K562 (cell line): ENCODE data around the gene DEF6. TPM values are rescaled to one million over a fixed set of nuclear protein-coding genes. Genes with fewer than 3 reads are reported as not detected.

Experiments
- ADNP ChIP-seq: fragments of 200-800 bp; sonication (Bioruptor generic); IDR thresholded peaks from 2 replicates; pipeline ENCODE4 v1.6.1; 2016; ENCODE audit warnings: missing genetic modification characterization, missing compliant biosample characterization
- BRCA1 ChIP-seq, 2 experiments: fragments of 450-650 bp in 1 of 2; sonication (generic) in 1 of 2; formaldehyde crosslinking in 1 of 2; IDR thresholded peaks; 2 replicates each; pipeline versions ENCODE4 v1.5.0 to v1.6.1; 2017 to 2020; ENCODE audit warnings: mild to moderate bottlenecking in 1 of 2, missing genetic modification reagents in 1 of 2
- CC2D1A ChIP-seq: fragments of 450-650 bp; IDR thresholded peaks from 2 replicates; pipeline ENCODE4 v1.6.1; 2017; ENCODE audit warnings: mild to moderate bottlenecking
- CREBBP ChIP-seq: IDR thresholded peaks from one replicate; pipeline ENCODE4 v1.6.1; 2012; ENCODE audit warnings: low read depth, mild to moderate bottlenecking, control low read depth, inconsistent platforms, low read length
- CSDE1 ChIP-seq, 2 experiments: fragments of 450-650 bp; IDR thresholded peaks; 2 replicates each; pipeline ENCODE4 v1.6.1; 2016; ENCODE audit warnings: mild to moderate bottlenecking in 1 of 2
- EGR1 ChIP-seq: fragments of 450-650 bp; conservative IDR thresholded peaks from 2 replicates; pipeline ENCODE4 v1.6.1; 2017; ENCODE audit warnings: mild to moderate bottlenecking
- FOXM1 ChIP-seq, 2 experiments: fragments of 450-650 bp in 1 of 2; sonication (generic) in 1 of 2; formaldehyde crosslinking in 1 of 2; IDR thresholded peaks; 2 replicates each; pipeline versions ENCODE4 v1.6.1 to v1.9.0; 2017 to 2022; ENCODE audit warnings: low read depth in 2 of 2, mild to moderate bottlenecking in 2 of 2, missing genetic modification reagents in 1 of 2, moderate library complexity in 1 of 2
- HDAC8 ChIP-seq: fragments of 450-650 bp; IDR thresholded peaks from 2 replicates; pipeline ENCODE4 v1.6.1; 2016; ENCODE audit warnings: mild to moderate bottlenecking, missing genetic modification characterization, moderate library complexity, missing compliant biosample characterization
- NELFE ChIP-seq: IDR thresholded peaks from 2 replicates; pipeline ENCODE4 v1.6.1; 2011; ENCODE audit warnings: mild to moderate bottlenecking; ENCODE audit not compliant: insufficient read depth, insufficient read length
- NUFIP1 ChIP-seq: fragments of 450-650 bp; IDR thresholded peaks from 2 replicates; pipeline ENCODE4 v1.6.1; 2018; ENCODE audit not compliant: partially characterized antibody
- RCOR1 ChIP-seq, 2 experiments: IDR thresholded peaks; 2 replicates each; pipeline ENCODE4 v1.6.1; 2012; ENCODE audit warnings: low read depth in 2 of 2, low read length in 2 of 2, borderline replicate concordance in 1 of 2, improper control_type of control experiment in 1 of 2
- ZFPM2 ChIP-seq: fragments of 250-450 bp; sonication (Bioruptor Pico); IDR thresholded peaks from 2 replicates; pipeline ENCODE4 v1.5.1; 2022; ENCODE audit warnings: mild to moderate bottlenecking
- ZNF695 ChIP-seq: fragments of 450-650 bp; formaldehyde crosslinking; IDR thresholded peaks from 2 replicates; pipeline ENCODE4 v1.4.0; 2020; ENCODE audit warnings: mild to moderate bottlenecking, moderate library complexity
- polyA plus RNA-seq, 8 experiments: library from polyadenylated mRNA; depleted of rRNA in 4 of 8; stranded (reverse) in 5 of 8; unstranded in 3 of 8; fragments of >200 nt; fragmentation: Nextera tagmentation in 2 of 8; fragmentation: Illumina TruSeq in 1 of 8; extraction: Ambion mirVana in 2 of 8; extraction: Trizol in 1 of 8; gene quantifications; 2 replicates each; pipeline versions ENCODE4 v1.2.1 to v1.2.3, GENCODE V29; 2011 to 2014; ENCODE audit warnings: inconsistent platforms in 1 of 8, missing spikeins in 1 of 8
- total RNA-seq, 7 experiments: library from RNA; depleted of rRNA in 6 of 7; stranded (reverse); fragments of >200 nt in 6 of 7; fragmentation: Illumina TruSeq in 2 of 7; extraction: Trizol in 2 of 7; gene quantifications; 2 replicates each; pipeline versions ENCODE4 v1.2.1 to v1.2.3, GENCODE V29; 2011 to 2021; ENCODE audit warnings: low replicate concordance in 1 of 7
- TF ChIP-seq, protein P1 (sequence below): sonication (generic); formaldehyde crosslinking; IDR thresholded peaks from 2 replicates; pipeline ENCODE4 v1.8.1; 2023; ENCODE audit warnings: mild to moderate bottlenecking, missing genetic modification reagents
- TF ChIP-seq, protein P2 (sequence below): fragments of 250-450 bp; sonication (Bioruptor Pico); IDR thresholded peaks from 2 replicates; pipeline ENCODE4 v1.8.0; 2022; ENCODE audit warnings: inconsistent platforms, mild to moderate bottlenecking, moderate library complexity, borderline replicate concordance
- TF ChIP-seq, protein P3 (sequence below): sonication (generic); formaldehyde crosslinking; IDR thresholded peaks from 2 replicates; pipeline ENCODE4 v1.8.1; 2023; ENCODE audit warnings: missing genetic modification reagents, mild to moderate bottlenecking, borderline replicate concordance
- TF ChIP-seq, protein P4 (sequence below): fragments of 450-650 bp; IDR thresholded peaks from 2 replicates; pipeline ENCODE4 v1.6.1; 2018; ENCODE audit warnings: mild to moderate bottlenecking, low read depth; ENCODE audit not compliant: partially characterized antibody

The DEF6 gene
- total and polyA plus RNA-seq, 9 of the 15 experiments (the other 6 are each of a cell fraction or from before 2014, with no cell fraction given), result 1.3 to 44.6 (median 22.7) TPM

DNA sequence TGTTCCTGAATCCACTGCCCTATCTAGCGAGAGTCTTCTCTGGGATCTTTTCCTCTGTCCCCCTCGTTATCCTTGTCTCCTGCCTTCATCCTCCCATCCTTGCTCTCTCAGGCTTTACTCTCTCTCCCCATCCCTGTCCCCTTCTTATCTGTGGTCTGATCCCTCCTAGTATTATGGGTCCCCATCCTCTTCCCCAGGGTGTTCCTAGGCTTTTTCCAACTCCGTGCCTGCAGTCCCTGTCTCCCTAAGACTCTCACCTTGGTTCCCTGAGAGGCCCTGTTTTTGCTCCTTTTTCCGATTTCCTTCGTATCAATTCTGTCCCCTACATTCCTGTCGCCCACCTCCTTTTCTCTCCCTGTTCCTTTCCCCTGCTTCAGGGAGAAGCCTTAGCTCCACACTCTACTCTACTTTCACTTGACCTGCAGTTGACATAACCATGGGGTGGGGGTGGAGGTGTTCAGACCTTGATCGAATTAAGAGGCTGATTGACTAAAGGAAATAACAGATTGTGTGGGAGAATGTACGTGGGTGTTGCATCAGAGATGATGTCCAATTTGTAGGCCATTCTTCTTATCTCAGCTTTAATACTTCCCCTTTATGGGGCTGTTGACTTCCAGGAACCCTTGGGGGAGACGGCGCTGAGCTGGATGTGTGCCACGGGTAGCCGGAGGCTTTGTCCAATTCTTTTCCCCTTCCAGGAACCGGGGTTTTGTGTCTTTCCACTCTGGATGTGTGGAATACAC lies 45.6 kb downstream of the DEF6 start (continued):
- TF ChIP-seq, protein P1, sequence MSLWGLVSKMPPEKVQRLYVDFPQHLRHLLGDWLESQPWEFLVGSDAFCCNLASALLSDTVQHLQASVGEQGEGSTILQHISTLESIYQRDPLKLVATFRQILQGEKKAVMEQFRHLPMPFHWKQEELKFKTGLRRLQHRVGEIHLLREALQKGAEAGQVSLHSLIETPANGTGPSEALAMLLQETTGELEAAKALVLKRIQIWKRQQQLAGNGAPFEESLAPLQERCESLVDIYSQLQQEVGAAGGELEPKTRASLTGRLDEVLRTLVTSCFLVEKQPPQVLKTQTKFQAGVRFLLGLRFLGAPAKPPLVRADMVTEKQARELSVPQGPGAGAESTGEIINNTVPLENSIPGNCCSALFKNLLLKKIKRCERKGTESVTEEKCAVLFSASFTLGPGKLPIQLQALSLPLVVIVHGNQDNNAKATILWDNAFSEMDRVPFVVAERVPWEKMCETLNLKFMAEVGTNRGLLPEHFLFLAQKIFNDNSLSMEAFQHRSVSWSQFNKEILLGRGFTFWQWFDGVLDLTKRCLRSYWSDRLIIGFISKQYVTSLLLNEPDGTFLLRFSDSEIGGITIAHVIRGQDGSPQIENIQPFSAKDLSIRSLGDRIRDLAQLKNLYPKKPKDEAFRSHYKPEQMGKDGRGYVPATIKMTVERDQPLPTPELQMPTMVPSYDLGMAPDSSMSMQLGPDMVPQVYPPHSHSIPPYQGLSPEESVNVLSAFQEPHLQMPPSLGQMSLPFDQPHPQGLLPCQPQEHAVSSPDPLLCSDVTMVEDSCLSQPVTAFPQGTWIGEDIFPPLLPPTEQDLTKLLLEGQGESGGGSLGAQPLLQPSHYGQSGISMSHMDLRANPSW (CRISPR knock-in tag), result no peak
- TF ChIP-seq CSDE1 (IDR thresholded peaks at IDR 0.05), result peak in 1 of 2 experiments; percentile 44; a peak in 2 of 4 replicates
- no peak for TF ChIP-seq HDAC8 (tag)
- TF ChIP-seq, protein P2, sequence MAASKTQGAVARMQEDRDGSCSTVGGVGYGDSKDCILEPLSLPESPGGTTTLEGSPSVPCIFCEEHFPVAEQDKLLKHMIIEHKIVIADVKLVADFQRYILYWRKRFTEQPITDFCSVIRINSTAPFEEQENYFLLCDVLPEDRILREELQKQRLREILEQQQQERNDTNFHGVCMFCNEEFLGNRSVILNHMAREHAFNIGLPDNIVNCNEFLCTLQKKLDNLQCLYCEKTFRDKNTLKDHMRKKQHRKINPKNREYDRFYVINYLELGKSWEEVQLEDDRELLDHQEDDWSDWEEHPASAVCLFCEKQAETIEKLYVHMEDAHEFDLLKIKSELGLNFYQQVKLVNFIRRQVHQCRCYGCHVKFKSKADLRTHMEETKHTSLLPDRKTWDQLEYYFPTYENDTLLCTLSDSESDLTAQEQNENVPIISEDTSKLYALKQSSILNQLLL (CRISPR knock-in tag), result no peak
- no peak for TF ChIP-seq FOXM1 (IDR thresholded peaks at IDR 0.05; ENCODE audit: low read depth)
- no peak for TF ChIP-seq FOXM1 (CRISPR knock-in tag; IDR thresholded peaks at IDR 0.05; ENCODE audit: low read depth)
- TF ChIP-seq BRCA1 (IDR thresholded peaks at IDR 0.05), result no peak
- TF ChIP-seq BRCA1 (CRISPR knock-in tag; IDR thresholded peaks at IDR 0.05), result no peak
- TF ChIP-seq, protein P3, sequence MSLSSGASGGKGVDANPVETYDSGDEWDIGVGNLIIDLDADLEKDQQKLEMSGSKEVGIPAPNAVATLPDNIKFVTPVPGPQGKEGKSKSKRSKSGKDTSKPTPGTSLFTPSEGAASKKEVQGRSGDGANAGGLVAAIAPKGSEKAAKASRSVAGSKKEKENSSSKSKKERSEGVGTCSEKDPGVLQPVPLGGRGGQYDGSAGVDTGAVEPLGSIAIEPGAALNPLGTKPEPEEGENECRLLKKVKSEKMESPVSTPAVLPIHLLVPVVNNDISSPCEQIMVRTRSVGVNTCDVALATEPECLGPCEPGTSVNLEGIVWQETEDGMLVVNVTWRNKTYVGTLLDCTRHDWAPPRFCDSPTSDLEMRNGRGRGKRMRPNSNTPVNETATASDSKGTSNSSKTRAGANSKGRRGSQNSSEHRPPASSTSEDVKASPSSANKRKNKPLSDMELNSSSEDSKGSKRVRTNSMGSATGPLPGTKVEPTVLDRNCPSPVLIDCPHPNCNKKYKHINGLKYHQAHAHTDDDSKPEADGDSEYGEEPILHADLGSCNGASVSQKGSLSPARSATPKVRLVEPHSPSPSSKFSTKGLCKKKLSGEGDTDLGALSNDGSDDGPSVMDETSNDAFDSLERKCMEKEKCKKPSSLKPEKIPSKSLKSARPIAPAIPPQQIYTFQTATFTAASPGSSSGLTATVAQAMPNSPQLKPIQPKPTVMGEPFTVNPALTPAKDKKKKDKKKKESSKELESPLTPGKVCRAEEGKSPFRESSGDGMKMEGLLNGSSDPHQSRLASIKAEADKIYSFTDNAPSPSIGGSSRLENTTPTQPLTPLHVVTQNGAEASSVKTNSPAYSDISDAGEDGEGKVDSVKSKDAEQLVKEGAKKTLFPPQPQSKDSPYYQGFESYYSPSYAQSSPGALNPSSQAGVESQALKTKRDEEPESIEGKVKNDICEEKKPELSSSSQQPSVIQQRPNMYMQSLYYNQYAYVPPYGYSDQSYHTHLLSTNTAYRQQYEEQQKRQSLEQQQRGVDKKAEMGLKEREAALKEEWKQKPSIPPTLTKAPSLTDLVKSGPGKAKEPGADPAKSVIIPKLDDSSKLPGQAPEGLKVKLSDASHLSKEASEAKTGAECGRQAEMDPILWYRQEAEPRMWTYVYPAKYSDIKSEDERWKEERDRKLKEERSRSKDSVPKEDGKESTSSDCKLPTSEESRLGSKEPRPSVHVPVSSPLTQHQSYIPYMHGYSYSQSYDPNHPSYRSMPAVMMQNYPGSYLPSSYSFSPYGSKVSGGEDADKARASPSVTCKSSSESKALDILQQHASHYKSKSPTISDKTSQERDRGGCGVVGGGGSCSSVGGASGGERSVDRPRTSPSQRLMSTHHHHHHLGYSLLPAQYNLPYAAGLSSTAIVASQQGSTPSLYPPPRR, result no peak
- TF ChIP-seq NELFE, result no peak
- TF ChIP-seq, protein P4, sequence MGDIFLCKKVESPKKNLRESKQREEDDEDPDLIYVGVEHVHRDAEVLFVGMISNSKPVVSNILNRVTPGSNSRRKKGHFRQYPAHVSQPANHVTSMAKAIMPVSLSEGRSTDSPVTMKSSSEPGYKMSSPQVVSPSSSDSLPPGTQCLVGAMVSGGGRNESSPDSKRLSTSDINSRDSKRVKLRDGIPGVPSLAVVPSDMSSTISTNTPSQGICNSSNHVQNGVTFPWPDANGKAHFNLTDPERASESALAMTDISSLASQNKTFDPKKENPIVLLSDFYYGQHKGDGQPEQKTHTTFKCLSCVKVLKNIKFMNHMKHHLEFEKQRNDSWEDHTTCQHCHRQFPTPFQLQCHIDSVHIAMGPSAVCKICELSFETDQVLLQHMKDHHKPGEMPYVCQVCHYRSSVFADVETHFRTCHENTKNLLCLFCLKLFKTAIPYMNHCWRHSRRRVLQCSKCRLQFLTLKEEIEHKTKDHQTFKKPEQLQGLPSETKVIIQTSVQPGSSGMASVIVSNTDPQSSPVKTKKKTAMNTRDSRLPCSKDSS, result no peak
- no peak for TF ChIP-seq CC2D1A
- TF ChIP-seq ADNP (tag), result no peak
- TF ChIP-seq CREBBP, result no peak
- TF ChIP-seq ZNF695 (CRISPR knock-in tag), result no peak
- TF ChIP-seq NUFIP1, result no peak
- peak; percentile 97 for TF ChIP-seq EGR1
- TF ChIP-seq ZFPM2 (CRISPR knock-in tag), result no peak
- TF ChIP-seq RCOR1 (IDR thresholded peaks at IDR 0.05; ENCODE audit: borderline replicate concordance in 1 of 2, low read depth in 2 of 2, low read length in 2 of 2), result peak; percentile 84 to 99
